Vagina (tissue), 2 donors: ENCODE data around the gene C4orf54.

Experiments used
- POLR2AphosphoS5 ChIP-seq, 2 donors: sonication (generic); formaldehyde crosslinking; IDR thresholded peaks; one replicate each; pipeline ENCODE4 v1.9.0; 2017; ENCODE audit warnings: antibody characterized with exemption in 2 of 2, mild to moderate bottlenecking in 2 of 2, low read depth in 1 of 2; ENCODE audit not compliant: insufficient read depth in 1 of 2
- TF ChIP-seq, protein P1 (sequence below), 3 experiments: fragments of 450-650 bp in 2 of 3; fragments of 200-600 bp in 1 of 3; sonication (generic) in 1 of 3; IDR thresholded peaks; one replicate each; pipeline ENCODE4 v1.5.1; 2017 to 2019; ENCODE audit warnings: antibody characterized with exemption in 3 of 3, mild to moderate bottlenecking in 2 of 3, moderate library complexity in 2 of 3

GRCh38 chr4:99679204-99679603 is 21.6 kb upstream of the C4orf54 start:
- TF ChIP-seq, protein P1, sequence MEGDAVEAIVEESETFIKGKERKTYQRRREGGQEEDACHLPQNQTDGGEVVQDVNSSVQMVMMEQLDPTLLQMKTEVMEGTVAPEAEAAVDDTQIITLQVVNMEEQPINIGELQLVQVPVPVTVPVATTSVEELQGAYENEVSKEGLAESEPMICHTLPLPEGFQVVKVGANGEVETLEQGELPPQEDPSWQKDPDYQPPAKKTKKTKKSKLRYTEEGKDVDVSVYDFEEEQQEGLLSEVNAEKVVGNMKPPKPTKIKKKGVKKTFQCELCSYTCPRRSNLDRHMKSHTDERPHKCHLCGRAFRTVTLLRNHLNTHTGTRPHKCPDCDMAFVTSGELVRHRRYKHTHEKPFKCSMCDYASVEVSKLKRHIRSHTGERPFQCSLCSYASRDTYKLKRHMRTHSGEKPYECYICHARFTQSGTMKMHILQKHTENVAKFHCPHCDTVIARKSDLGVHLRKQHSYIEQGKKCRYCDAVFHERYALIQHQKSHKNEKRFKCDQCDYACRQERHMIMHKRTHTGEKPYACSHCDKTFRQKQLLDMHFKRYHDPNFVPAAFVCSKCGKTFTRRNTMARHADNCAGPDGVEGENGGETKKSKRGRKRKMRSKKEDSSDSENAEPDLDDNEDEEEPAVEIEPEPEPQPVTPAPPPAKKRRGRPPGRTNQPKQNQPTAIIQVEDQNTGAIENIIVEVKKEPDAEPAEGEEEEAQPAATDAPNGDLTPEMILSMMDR (IDR thresholded peaks at IDR 0.05) = no peak
- no peak for TF ChIP-seq POLR2AphosphoS5 (IDR thresholded peaks at IDR 0.05; ENCODE audit: insufficient read depth in 1 of 2, low read depth in 1 of 2)
